BJ (cell line): Measurements from ENCODE around the gene CA5A. TPM values are rescaled to one million over a fixed set of nuclear protein-coding genes. Genes with fewer than 3 reads are reported as not detected.

ENCODE experiments used
- CTCF ChIA-PET: fragments of 350-600 bp; formaldehyde crosslinking; extraction: SDS; loops from one replicate; lab custom pipeline; 2021; ENCODE audit warnings: antibody characterized with exemption, inconsistent platforms; lab: Yijun Ruan, JAX
- POLR2A ChIA-PET: fragments of 300-600 bp; sonication (Branson Sonifier 250); formaldehyde crosslinking; extraction: SDS; loops from one replicate; lab custom pipeline; 2021; ENCODE audit warnings: antibody characterized with exemption; lab: Charles Lee
- DNase-seq: peaks from one replicate; pipeline ENCODE4 v3.0.0-alpha.2; 2011; ENCODE audit warnings: low read depth
- H3K27me3 ChIP-seq: 2 replicates; pipeline ENCODE4 v1.6.0; 2011; ENCODE audit warnings: low read length; ENCODE audit not compliant: control insufficient read depth, insufficient read depth
- H3K36me3 ChIP-seq: 2 replicates; pipeline ENCODE4 v1.5.1; 2011; ENCODE audit warnings: low read length; ENCODE audit not compliant: control insufficient read depth, insufficient read depth
- H3K4me3 ChIP-seq: 2 replicates; pipeline ENCODE4 v1.5.1; 2011; ENCODE audit warnings: low read depth, mild to moderate bottlenecking, control low read depth, low read length
- CTCF ChIP-seq: IDR thresholded peaks from 2 replicates; pipeline ENCODE4 v1.5.1; 2011; ENCODE audit warnings: low read depth, mild to moderate bottlenecking, control low read depth, inconsistent platforms, low read length, moderate library complexity; ENCODE audit not compliant: insufficient read depth
- polyA plus RNA-seq: library from polyadenylated mRNA; depleted of rRNA; stranded (reverse); fragments of >200 nt; gene quantifications from 2 replicates; pipeline ENCODE4 v1.2.3, GENCODE V29; 2011

CA5A gene
- polyA plus RNA-seq, 1 experiment = not detected

GRCh38 chr16:87974178-87974577 is 37.8 kb upstream of the CA5A start:
- DNase-seq = no peak
- Histone ChIP-seq H3K4me3 (no peak overlapping the region), H3K36me3 (peaks cover 2% of the 10 kb centered on the region; the same call in 1 of the 2 replicates), H3K27me3 (no peaks in the 10 kb centered on the region)
- no peak for TF ChIP-seq CTCF
- ChIA-PET CTCF (interaction anchor here (2.1 kb wide), 1 partner anchor 9 kb away, joined by 10 read pairs; no protein-coding TSS in a partner anchor), POLR2A (no interaction called here)

- DNase-seq = no peak
- Histone ChIP-seq H3K36me3 (peaks cover 2% of the 10 kb centered on the region; the same call in 1 of the 2 replicates), H3K4me3 (no peak overlapping the region), H3K27me3 (no peaks in the 10 kb centered on the region)
- ChIA-PET POLR2A (no interaction called here), CTCF (interaction anchor here (2.1 kb wide), 1 partner anchor 9 kb away, joined by 10 read pairs; no protein-coding TSS in a partner anchor)
- no peak for TF ChIP-seq CTCF
Measured at GRCh38 chr16:87973717-87974116, 37.4 kb upstream of the CA5A start.

GRCh38 chr16:87971933-87972332 is 35.6 kb upstream of the CA5A start:
- no peak for DNase-seq
- POLR2A ChIA-PET = no interaction called here
- no peak for TF ChIP-seq CTCF
- CTCF ChIA-PET = no interaction called here
- Histone ChIP-seq H3K36me3 (peaks cover 2% of the 10 kb centered on the region; the same call in 1 of the 2 replicates), H3K27me3 (no peaks in the 10 kb centered on the region), H3K4me3 (no peak overlapping the region)

GRCh38 chr16:87970186-87970585 is 33.9 kb upstream of the CA5A start:
- no peaks in the 10 kb centered on the region for H3K27me3 ChIP-seq
- DNase-seq = no peak
- ChIA-PET CTCF (no interaction called here), POLR2A (no interaction called here)
- TF ChIP-seq CTCF = no peak
- H3K4me3 ChIP-seq = no peak overlapping the region
- H3K36me3 ChIP-seq = peaks cover 2% of the 10 kb centered on the region; the same call in 1 of the 2 replicates

GRCh38 chr16:87968541-87968940 is 32.2 kb upstream of the CA5A start:
- TF ChIP-seq CTCF = no peak
- Histone ChIP-seq H3K4me3 (no peak overlapping the region), H3K27me3 (no peaks in the 10 kb centered on the region), H3K36me3 (peaks cover 2% of the 10 kb centered on the region; the same call in 1 of the 2 replicates)
- CTCF ChIA-PET = no interaction called here
- DNase-seq = no peak
- POLR2A ChIA-PET = no interaction called here
